ENCODE measurements around the gene KIF4B. TPM values are rescaled to one million over a fixed set of nuclear protein-coding genes. Genes with fewer than 3 reads are reported as not detected.

KIF4B gene
- polyA plus RNA-seq, 1 donor from 2014 or later = not detected

DNA sequence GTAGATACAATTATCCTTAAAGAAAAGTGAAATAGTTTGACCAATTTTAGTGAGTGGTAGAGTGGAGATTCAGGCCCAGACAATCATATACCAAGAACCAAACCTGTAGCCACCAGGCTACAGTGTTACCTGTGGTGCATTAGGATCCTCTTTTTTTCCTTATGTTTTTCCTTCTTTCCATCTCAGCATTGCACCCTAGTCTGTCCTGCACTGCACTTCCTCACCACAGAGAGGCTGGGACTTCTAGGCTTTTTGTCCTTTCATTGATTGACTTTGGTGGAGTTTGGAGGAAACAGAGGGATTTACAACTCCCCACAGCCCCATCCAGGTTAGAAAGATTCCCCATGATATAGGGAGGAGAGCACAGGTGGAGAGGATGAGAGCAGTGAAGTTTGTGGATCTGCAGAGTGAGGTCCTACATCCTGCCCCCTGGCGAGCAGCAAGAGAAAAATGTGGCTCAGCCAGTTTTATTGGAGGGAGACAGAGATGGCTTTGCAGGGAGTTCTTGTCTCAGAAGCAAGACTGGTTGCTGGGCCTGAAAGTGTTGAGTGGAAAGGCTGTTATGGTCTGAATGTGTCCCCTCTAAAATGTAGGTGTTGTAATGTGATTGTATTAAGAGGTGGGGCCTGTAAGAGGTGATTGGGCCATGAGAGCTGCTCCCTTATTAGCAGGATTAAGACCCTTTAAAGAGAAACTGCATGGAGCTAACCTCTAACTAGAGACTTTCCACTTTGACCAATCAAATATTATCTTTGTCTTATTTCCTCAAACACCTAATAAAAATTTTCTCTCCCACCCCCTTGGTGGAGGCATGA, 36.2 kb downstream of the KIF4B start:
- Histone ChIP-seq H3K4me3 (ENCODE audit: low read length) (no peak overlapping the region), H3K9me2 (ENCODE audit: insufficient read depth, low read length) (no peaks in the 10 kb centered on the region), H3F3A (ENCODE audit: insufficient read depth, low read length, poor library complexity, severe bottlenecking) (no peaks in the 10 kb centered on the region), H3K27me3 (ENCODE audit: insufficient read depth, low read depth, low read length) (no peaks in the 10 kb centered on the region), H3K9ac (ENCODE audit: low read length) (no peak overlapping the region), H2AFZ (ENCODE audit: low read depth, low read length) (no peak overlapping the region), H3K79me2 (replicated peaks; ENCODE audit: insufficient read depth, low read length) (no peaks in the 10 kb centered on the region), H4K20me1 (ENCODE audit: insufficient read depth) (no peaks in the 10 kb centered on the region), H3K27ac (ENCODE audit: low read length) (no peak overlapping the region), H3K4me2 (ENCODE audit: low read length) (no peak overlapping the region), H3K9me3 (ENCODE audit: low read length) (no peaks in the 10 kb centered on the region), H3K36me3 (ENCODE audit: insufficient read depth, low read length) (no peaks in the 10 kb centered on the region)
- TF ChIP-seq EZH2 (IDR thresholded peaks at IDR 0.05; ENCODE audit: borderline replicate concordance, insufficient read depth, low read length, poor library complexity, severe bottlenecking) = no peak
- TF ChIP-seq REST (IDR thresholded peaks at IDR 0.05; ENCODE audit: borderline replicate concordance) = no peak
- TF ChIP-seq TAF1 (IDR thresholded peaks at IDR 0.05; ENCODE audit: low read depth) = no peak
- TF ChIP-seq, protein P1, sequence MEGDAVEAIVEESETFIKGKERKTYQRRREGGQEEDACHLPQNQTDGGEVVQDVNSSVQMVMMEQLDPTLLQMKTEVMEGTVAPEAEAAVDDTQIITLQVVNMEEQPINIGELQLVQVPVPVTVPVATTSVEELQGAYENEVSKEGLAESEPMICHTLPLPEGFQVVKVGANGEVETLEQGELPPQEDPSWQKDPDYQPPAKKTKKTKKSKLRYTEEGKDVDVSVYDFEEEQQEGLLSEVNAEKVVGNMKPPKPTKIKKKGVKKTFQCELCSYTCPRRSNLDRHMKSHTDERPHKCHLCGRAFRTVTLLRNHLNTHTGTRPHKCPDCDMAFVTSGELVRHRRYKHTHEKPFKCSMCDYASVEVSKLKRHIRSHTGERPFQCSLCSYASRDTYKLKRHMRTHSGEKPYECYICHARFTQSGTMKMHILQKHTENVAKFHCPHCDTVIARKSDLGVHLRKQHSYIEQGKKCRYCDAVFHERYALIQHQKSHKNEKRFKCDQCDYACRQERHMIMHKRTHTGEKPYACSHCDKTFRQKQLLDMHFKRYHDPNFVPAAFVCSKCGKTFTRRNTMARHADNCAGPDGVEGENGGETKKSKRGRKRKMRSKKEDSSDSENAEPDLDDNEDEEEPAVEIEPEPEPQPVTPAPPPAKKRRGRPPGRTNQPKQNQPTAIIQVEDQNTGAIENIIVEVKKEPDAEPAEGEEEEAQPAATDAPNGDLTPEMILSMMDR (IDR thresholded peaks at IDR 0.05; ENCODE audit: poor library complexity, severe bottlenecking) = no peak
- TF ChIP-seq EP300 (conservative IDR thresholded peaks at IDR 0.05; ENCODE audit: poor library complexity, severe bottlenecking) = no peak
- TF ChIP-seq RAD21 (conservative IDR thresholded peaks at IDR 0.05) = no peak
- no peak for TF ChIP-seq MXI1 (conservative IDR thresholded peaks at IDR 0.05; ENCODE audit: poor library complexity, severe bottlenecking)
- no peak for TF ChIP-seq SMC3 (conservative IDR thresholded peaks at IDR 0.05; ENCODE audit: poor library complexity)
- no peak for TF ChIP-seq POLR2AphosphoS5 (IDR thresholded peaks at IDR 0.05)

GRCh38 chr5:155050384-155051019, 36.9 kb downstream of the KIF4B start:
- no peaks in the 10 kb centered on the region for H3K79me2 ChIP-seq (replicated peaks; ENCODE audit: insufficient read depth, low read length)
- H4K20me1 ChIP-seq (ENCODE audit: insufficient read depth) = no peaks in the 10 kb centered on the region
- TF ChIP-seq EZH2 (IDR thresholded peaks at IDR 0.05; ENCODE audit: borderline replicate concordance, insufficient read depth, low read length, poor library complexity, severe bottlenecking) (no peak), EP300 (conservative IDR thresholded peaks at IDR 0.05; ENCODE audit: poor library complexity, severe bottlenecking) (no peak), TAF1 (IDR thresholded peaks at IDR 0.05; ENCODE audit: low read depth) (no peak), RAD21 (conservative IDR thresholded peaks at IDR 0.05) (no peak), MXI1 (conservative IDR thresholded peaks at IDR 0.05; ENCODE audit: poor library complexity, severe bottlenecking) (no peak), SMC3 (conservative IDR thresholded peaks at IDR 0.05; ENCODE audit: poor library complexity) (no peak), POLR2AphosphoS5 (IDR thresholded peaks at IDR 0.05) (no peak), REST (IDR thresholded peaks at IDR 0.05; ENCODE audit: borderline replicate concordance) (no peak)
- TF ChIP-seq, protein P1 (IDR thresholded peaks at IDR 0.05; ENCODE audit: poor library complexity, severe bottlenecking) = no peak
- no peak overlapping the region for H3K4me3 ChIP-seq (ENCODE audit: low read length)
- no peak overlapping the region for H3K27ac ChIP-seq (ENCODE audit: low read length)
- no peaks in the 10 kb centered on the region for H3K27me3 ChIP-seq (ENCODE audit: insufficient read depth, low read depth, low read length)
- H3K4me2 ChIP-seq (ENCODE audit: low read length) = no peak overlapping the region
- no peak overlapping the region for H3K9ac ChIP-seq (ENCODE audit: low read length)
- H3F3A ChIP-seq (ENCODE audit: insufficient read depth, low read length, poor library complexity, severe bottlenecking) = no peaks in the 10 kb centered on the region
- H3K9me2 ChIP-seq (ENCODE audit: insufficient read depth, low read length) = no peaks in the 10 kb centered on the region
- no peaks in the 10 kb centered on the region for H3K9me3 ChIP-seq (ENCODE audit: low read length)
- no peak overlapping the region for H2AFZ ChIP-seq (ENCODE audit: low read depth, low read length)
- no peaks in the 10 kb centered on the region for H3K36me3 ChIP-seq (ENCODE audit: insufficient read depth, low read length)
